Neural cell (in vitro differentiated cells): ENCODE results near the gene C1orf87. TPM values are rescaled to one million over a fixed set of nuclear protein-coding genes. Genes with fewer than 3 reads are reported as not detected.

Source experiments
- H2AFZ ChIP-seq: fragments of 200-600, 300-800 bp; sonication (generic), shearing (Covaris generic); 2 replicates; pipeline ENCODE4 v1.6.0; 2014; ENCODE audit warnings: low read depth, mild to moderate bottlenecking, antibody characterized with exemption, low read length, moderate library complexity
- H3F3A ChIP-seq: fragments of 200-600 bp; shearing (Covaris generic); 2 replicates; pipeline ENCODE4 v1.6.1; 2016; ENCODE audit warnings: mild to moderate bottlenecking, moderate library complexity, mixed read lengths, antibody characterized with exemption, low read length; ENCODE audit not compliant: insufficient read depth, poor library complexity, severe bottlenecking
- H3K27ac ChIP-seq: fragments of 200-600, 300-800 bp; sonication (generic), shearing (Covaris generic); 2 replicates; pipeline ENCODE4 v1.5.1; 2014; ENCODE audit warnings: mild to moderate bottlenecking, low read length, moderate library complexity
- H3K27me3 ChIP-seq: fragments of 300-800, 200-600 bp; sonication (generic), shearing (Covaris generic); 2 replicates; pipeline ENCODE4 v1.6.0; 2014; ENCODE audit warnings: mild to moderate bottlenecking, low read depth, low read length, moderate library complexity; ENCODE audit not compliant: insufficient read depth
- H3K36me3 ChIP-seq: fragments of 300-800, 200-600 bp; sonication (generic), shearing (Covaris generic); 2 replicates; pipeline ENCODE4 v1.5.1; 2014; ENCODE audit warnings: mild to moderate bottlenecking, antibody characterized with exemption, low read length, moderate library complexity; ENCODE audit not compliant: insufficient read depth
- H3K4me2 ChIP-seq: fragments of 300-800, 200-600 bp; sonication (generic), shearing (Covaris generic); 2 replicates; pipeline ENCODE4 v1.6.0; 2014; ENCODE audit warnings: mild to moderate bottlenecking, low read length
- H3K4me3 ChIP-seq: fragments of 300-800, 200-600 bp; sonication (generic), shearing (Covaris generic); 2 replicates; pipeline ENCODE4 v1.5.1; 2014; ENCODE audit warnings: mild to moderate bottlenecking, low read length, moderate library complexity
- H3K79me2 ChIP-seq: fragments of 200-600 bp; shearing (Covaris generic); replicated peaks from 2 replicates; pipeline ENCODE4 v1.6.0; 2014; ENCODE audit warnings: mild to moderate bottlenecking, low read length, moderate library complexity; ENCODE audit not compliant: insufficient read depth
- H3K9ac ChIP-seq: fragments of 300-800, 200-600 bp; sonication (generic), shearing (Covaris generic); 2 replicates; pipeline ENCODE4 v1.6.1; 2016; ENCODE audit warnings: mild to moderate bottlenecking, low read length, mixed read lengths
- H3K9me2 ChIP-seq: fragments of 200-600 bp; shearing (Covaris generic); 2 replicates; pipeline ENCODE4 v1.6.1; 2016; ENCODE audit warnings: mild to moderate bottlenecking, low read length, mixed read lengths; ENCODE audit not compliant: insufficient read depth
- H3K9me3 ChIP-seq: fragments of 200-600, 300-800 bp; sonication (generic), shearing (Covaris generic); 2 replicates; pipeline ENCODE4 v1.6.1; 2016; ENCODE audit warnings: mild to moderate bottlenecking, mixed run types, low read length, moderate library complexity, mixed read lengths
- H4K20me1 ChIP-seq: fragments of 200-600 bp; shearing (Covaris generic); 2 replicates; pipeline ENCODE4 v1.6.1; 2016; ENCODE audit warnings: mild to moderate bottlenecking, mixed run types; ENCODE audit not compliant: insufficient read depth
- EP300 ChIP-seq: fragments of 450-650 bp; conservative IDR thresholded peaks from 2 replicates; pipeline ENCODE4 v1.6.1; 2014; ENCODE audit warnings: antibody characterized with exemption, mild to moderate bottlenecking, moderate library complexity; ENCODE audit not compliant: poor library complexity, severe bottlenecking
- EZH2 ChIP-seq: fragments of 200-600, 300-800 bp; shearing (Covaris generic), sonication (generic); IDR thresholded peaks from 2 replicates; pipeline ENCODE4 v1.6.1; 2014; ENCODE audit warnings: antibody characterized with exemption, low read length, borderline replicate concordance, mild to moderate bottlenecking; ENCODE audit not compliant: insufficient read depth, poor library complexity, severe bottlenecking
- MXI1 ChIP-seq: fragments of 450-650 bp; conservative IDR thresholded peaks from 2 replicates; pipeline ENCODE4 v1.6.1; 2014; ENCODE audit warnings: antibody characterized with exemption, mild to moderate bottlenecking; ENCODE audit not compliant: poor library complexity, severe bottlenecking
- POLR2AphosphoS5 ChIP-seq: IDR thresholded peaks from 2 replicates; pipeline ENCODE4 v1.6.1; 2012
- RAD21 ChIP-seq: fragments of 450-650 bp; conservative IDR thresholded peaks from 2 replicates; pipeline ENCODE4 v1.6.1; 2014; ENCODE audit warnings: antibody characterized with exemption, mild to moderate bottlenecking, moderate library complexity
- SMC3 ChIP-seq: fragments of 450-650 bp; conservative IDR thresholded peaks from 2 replicates; pipeline ENCODE4 v1.6.1; 2014; ENCODE audit warnings: antibody characterized with exemption, mild to moderate bottlenecking, moderate library complexity; ENCODE audit not compliant: poor library complexity
- TAF1 ChIP-seq: IDR thresholded peaks from 2 replicates; pipeline ENCODE4 v1.6.1; 2012; ENCODE audit warnings: low read depth
- polyA plus RNA-seq: library from polyadenylated mRNA; depleted of rRNA; stranded (reverse); fragments of >200 nt; gene quantifications from 2 replicates; pipeline ENCODE4 v1.2.3, GENCODE V29; 2014
- TF ChIP-seq, protein P1 (sequence below): IDR thresholded peaks from 2 replicates; pipeline ENCODE4 v1.6.1; 2012; ENCODE audit warnings: borderline replicate concordance
- TF ChIP-seq, protein P2 (sequence below): fragments of 450-650 bp; IDR thresholded peaks from 2 replicates; pipeline ENCODE4 v1.5.1; 2014; ENCODE audit warnings: antibody characterized with exemption, mild to moderate bottlenecking, moderate library complexity; ENCODE audit not compliant: poor library complexity, severe bottlenecking

C1orf87 gene
- polyA plus RNA-seq, 1 donor from 2014 or later, result not detected

GRCh38 chr1:59978511-59978910 is 95.1 kb downstream of the C1orf87 start:
- Histone ChIP-seq H3K9me2 (no peaks in the 10 kb centered on the region), H3K4me3 (no peak overlapping the region), H3K79me2 (no peaks in the 10 kb centered on the region), H3K9ac (no peak overlapping the region), H3K27me3 (no peaks in the 10 kb centered on the region), H2AFZ (no peak overlapping the region), H3K9me3 (no peaks in the 10 kb centered on the region), H4K20me1 (no peaks in the 10 kb centered on the region), H3K27ac (no peak overlapping the region), H3K4me2 (no peak overlapping the region), H3K36me3 (no peaks in the 10 kb centered on the region), H3F3A (no peaks in the 10 kb centered on the region)
- TF ChIP-seq SMC3 (no peak), RAD21 (no peak), EZH2 (no peak), MXI1 (no peak), EP300 (no peak), TAF1 (no peak), POLR2AphosphoS5 (no peak)
- TF ChIP-seq, protein P1, sequence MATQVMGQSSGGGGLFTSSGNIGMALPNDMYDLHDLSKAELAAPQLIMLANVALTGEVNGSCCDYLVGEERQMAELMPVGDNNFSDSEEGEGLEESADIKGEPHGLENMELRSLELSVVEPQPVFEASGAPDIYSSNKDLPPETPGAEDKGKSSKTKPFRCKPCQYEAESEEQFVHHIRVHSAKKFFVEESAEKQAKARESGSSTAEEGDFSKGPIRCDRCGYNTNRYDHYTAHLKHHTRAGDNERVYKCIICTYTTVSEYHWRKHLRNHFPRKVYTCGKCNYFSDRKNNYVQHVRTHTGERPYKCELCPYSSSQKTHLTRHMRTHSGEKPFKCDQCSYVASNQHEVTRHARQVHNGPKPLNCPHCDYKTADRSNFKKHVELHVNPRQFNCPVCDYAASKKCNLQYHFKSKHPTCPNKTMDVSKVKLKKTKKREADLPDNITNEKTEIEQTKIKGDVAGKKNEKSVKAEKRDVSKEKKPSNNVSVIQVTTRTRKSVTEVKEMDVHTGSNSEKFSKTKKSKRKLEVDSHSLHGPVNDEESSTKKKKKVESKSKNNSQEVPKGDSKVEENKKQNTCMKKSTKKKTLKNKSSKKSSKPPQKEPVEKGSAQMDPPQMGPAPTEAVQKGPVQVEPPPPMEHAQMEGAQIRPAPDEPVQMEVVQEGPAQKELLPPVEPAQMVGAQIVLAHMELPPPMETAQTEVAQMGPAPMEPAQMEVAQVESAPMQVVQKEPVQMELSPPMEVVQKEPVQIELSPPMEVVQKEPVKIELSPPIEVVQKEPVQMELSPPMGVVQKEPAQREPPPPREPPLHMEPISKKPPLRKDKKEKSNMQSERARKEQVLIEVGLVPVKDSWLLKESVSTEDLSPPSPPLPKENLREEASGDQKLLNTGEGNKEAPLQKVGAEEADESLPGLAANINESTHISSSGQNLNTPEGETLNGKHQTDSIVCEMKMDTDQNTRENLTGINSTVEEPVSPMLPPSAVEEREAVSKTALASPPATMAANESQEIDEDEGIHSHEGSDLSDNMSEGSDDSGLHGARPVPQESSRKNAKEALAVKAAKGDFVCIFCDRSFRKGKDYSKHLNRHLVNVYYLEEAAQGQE, result no peak
- TF ChIP-seq, protein P2, sequence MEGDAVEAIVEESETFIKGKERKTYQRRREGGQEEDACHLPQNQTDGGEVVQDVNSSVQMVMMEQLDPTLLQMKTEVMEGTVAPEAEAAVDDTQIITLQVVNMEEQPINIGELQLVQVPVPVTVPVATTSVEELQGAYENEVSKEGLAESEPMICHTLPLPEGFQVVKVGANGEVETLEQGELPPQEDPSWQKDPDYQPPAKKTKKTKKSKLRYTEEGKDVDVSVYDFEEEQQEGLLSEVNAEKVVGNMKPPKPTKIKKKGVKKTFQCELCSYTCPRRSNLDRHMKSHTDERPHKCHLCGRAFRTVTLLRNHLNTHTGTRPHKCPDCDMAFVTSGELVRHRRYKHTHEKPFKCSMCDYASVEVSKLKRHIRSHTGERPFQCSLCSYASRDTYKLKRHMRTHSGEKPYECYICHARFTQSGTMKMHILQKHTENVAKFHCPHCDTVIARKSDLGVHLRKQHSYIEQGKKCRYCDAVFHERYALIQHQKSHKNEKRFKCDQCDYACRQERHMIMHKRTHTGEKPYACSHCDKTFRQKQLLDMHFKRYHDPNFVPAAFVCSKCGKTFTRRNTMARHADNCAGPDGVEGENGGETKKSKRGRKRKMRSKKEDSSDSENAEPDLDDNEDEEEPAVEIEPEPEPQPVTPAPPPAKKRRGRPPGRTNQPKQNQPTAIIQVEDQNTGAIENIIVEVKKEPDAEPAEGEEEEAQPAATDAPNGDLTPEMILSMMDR, result no peak

GRCh38 chr1:59978026-59978425 is 95.5 kb downstream of the C1orf87 start:
- no peaks in the 10 kb centered on the region for H3K36me3 ChIP-seq
- no peaks in the 10 kb centered on the region for H3K79me2 ChIP-seq
- no peak overlapping the region for H3K9ac ChIP-seq
- H3K27me3 ChIP-seq, result no peaks in the 10 kb centered on the region
- no peaks in the 10 kb centered on the region for H3F3A ChIP-seq
- H3K4me3 ChIP-seq, result no peak overlapping the region
- TF ChIP-seq TAF1 (no peak), EZH2 (no peak), POLR2AphosphoS5 (no peak), EP300 (no peak), RAD21 (no peak), SMC3 (no peak), MXI1 (no peak)
- TF ChIP-seq, protein P2, result no peak
- TF ChIP-seq, protein P1, result no peak
- no peak overlapping the region for H3K27ac ChIP-seq
- no peaks in the 10 kb centered on the region for H4K20me1 ChIP-seq
- no peaks in the 10 kb centered on the region for H3K9me2 ChIP-seq
- H3K9me3 ChIP-seq, result no peaks in the 10 kb centered on the region
- no peak overlapping the region for H2AFZ ChIP-seq
- H3K4me2 ChIP-seq, result no peak overlapping the region
